Astrocyte (in vitro differentiated cells and primary cell): ENCODE results near the gene PRR5L. TPM values are rescaled to one million over a fixed set of nuclear protein-coding genes. Genes with fewer than 3 reads are reported as not detected.

ENCODE experiments used
- DNase-seq: peaks from one replicate; pipeline ENCODE4 v3.0.0-alpha.2; 2010; ENCODE audit warnings: low read depth
- FAIRE-seq: peaks from 2 replicates; lab custom pipeline; 2011; peaks lifted over from hg19 to GRCh38; lab: Jason Lieb, UNC
- H2AFZ ChIP-seq: 2 replicates; pipeline ENCODE4 v1.6.0; 2012; ENCODE audit warnings: low read depth, low read length, inconsistent platforms
- H3K27ac ChIP-seq: 2 replicates; pipeline ENCODE4 v1.5.1; 2011; ENCODE audit warnings: low read depth, low read length, inconsistent platforms
- H3K27me3 ChIP-seq: 2 replicates; pipeline ENCODE4 v1.6.0; 2011; ENCODE audit warnings: low read length, inconsistent platforms; ENCODE audit not compliant: insufficient read depth
- H3K36me3 ChIP-seq: 2 replicates; pipeline ENCODE4 v1.5.1; 2011; ENCODE audit warnings: low read length, inconsistent platforms; ENCODE audit not compliant: insufficient read depth
- H3K4me1 ChIP-seq: 2 replicates; pipeline ENCODE4 v1.5.1; 2011; ENCODE audit warnings: low read length, inconsistent platforms; ENCODE audit not compliant: insufficient read depth
- H3K4me2 ChIP-seq: 2 replicates; pipeline ENCODE4 v1.6.0; 2012; ENCODE audit warnings: low read length, inconsistent platforms
- H3K4me3 ChIP-seq: 2 replicates; pipeline ENCODE4 v1.5.1; 2011; ENCODE audit warnings: low read depth, mild to moderate bottlenecking, low read length, inconsistent platforms; ENCODE audit not compliant: insufficient read depth
- H3K79me2 ChIP-seq: 2 replicates; pipeline ENCODE4 v1.6.0; 2012; ENCODE audit warnings: mild to moderate bottlenecking, low read length, inconsistent platforms; ENCODE audit not compliant: insufficient read depth
- H3K9ac ChIP-seq: 2 replicates; pipeline ENCODE4 v1.6.0; 2012; ENCODE audit warnings: mild to moderate bottlenecking, low read length, inconsistent platforms
- H3K9me3 ChIP-seq: 2 replicates; pipeline ENCODE4 v1.5.1; 2012; ENCODE audit warnings: low read depth, mild to moderate bottlenecking, low read length, inconsistent platforms; ENCODE audit not compliant: insufficient read depth
- H4K20me1 ChIP-seq: 2 replicates; pipeline ENCODE4 v1.6.0; 2012; ENCODE audit warnings: low read length, inconsistent platforms; ENCODE audit not compliant: insufficient read depth
- H3K27ac Mint-ChIP-seq: one replicate; pipeline ENCODE4 v1.8.0; 2021; ENCODE audit warnings: mild to moderate bottlenecking, mixed read lengths; ENCODE audit not compliant: unreplicated experiment
- H3K27me3 Mint-ChIP-seq: one replicate; pipeline ENCODE4 v1.8.0; 2021; ENCODE audit warnings: low read depth, mixed read lengths; ENCODE audit not compliant: unreplicated experiment
- H3K36me3 Mint-ChIP-seq: one replicate; pipeline ENCODE4 v1.8.0; 2021; ENCODE audit warnings: low read depth, mixed read lengths; ENCODE audit not compliant: unreplicated experiment
- H3K4me1 Mint-ChIP-seq: one replicate; pipeline ENCODE4 v1.8.0; 2021; ENCODE audit warnings: low read depth, mixed read lengths; ENCODE audit not compliant: unreplicated experiment
- H3K4me3 Mint-ChIP-seq: one replicate; pipeline ENCODE4 v1.8.0; 2021; ENCODE audit warnings: mild to moderate bottlenecking, moderate library complexity, mixed read lengths; ENCODE audit not compliant: unreplicated experiment
- H3K9me3 Mint-ChIP-seq: one replicate; pipeline ENCODE4 v1.8.0; 2021; ENCODE audit warnings: mild to moderate bottlenecking, mixed read lengths; ENCODE audit not compliant: unreplicated experiment
- EZH2 ChIP-seq: IDR thresholded peaks from 2 replicates; pipeline ENCODE4 v1.6.1; 2012; ENCODE audit warnings: mild to moderate bottlenecking, low read length, inconsistent platforms; ENCODE audit not compliant: insufficient read depth
- total RNA-seq: library from RNA; stranded (reverse); gene quantifications from 2 replicates; pipeline ENCODE4 v1.2.1, GENCODE V29; 2021
- TF ChIP-seq, protein P1 (sequence below): IDR thresholded peaks from 2 replicates; pipeline ENCODE4 v1.5.1; 2011; ENCODE audit warnings: low read depth, mild to moderate bottlenecking, inconsistent platforms, low read length, moderate library complexity; ENCODE audit not compliant: insufficient read depth

The PRR5L gene
- total RNA-seq, 1 donor from 2014 or later, result 55.6 TPM

GRCh38 chr11:36443661-36444060 is 147.6 kb downstream of the PRR5L start:
- Histone ChIP-seq H3K27me3 (no peaks in the 10 kb centered on the region), H2AFZ (no peak overlapping the region), H3K4me1 (no peaks in the 10 kb centered on the region), H3K4me3 (no peak overlapping the region), H3K9ac (no peak overlapping the region), H3K36me3 (peaks cover 15% of the 10 kb centered on the region), H3K9me3 (no peaks in the 10 kb centered on the region), H3K27ac (no peak overlapping the region), H3K4me2 (no peak overlapping the region), H4K20me1 (no peaks in the 10 kb centered on the region), H3K79me2 (no peaks in the 10 kb centered on the region)
- Mint-ChIP-seq H3K4me3 (no peak overlapping the region), H3K27me3 (no peaks in the 10 kb centered on the region), H3K4me1 (peaks cover 2% of the 10 kb centered on the region), H3K9me3 (no peaks in the 10 kb centered on the region), H3K36me3 (peaks cover 62% of the 10 kb centered on the region), H3K27ac (no peak overlapping the region)
- no peak for DNase-seq
- FAIRE-seq, result no peak
- TF ChIP-seq, protein P1, sequence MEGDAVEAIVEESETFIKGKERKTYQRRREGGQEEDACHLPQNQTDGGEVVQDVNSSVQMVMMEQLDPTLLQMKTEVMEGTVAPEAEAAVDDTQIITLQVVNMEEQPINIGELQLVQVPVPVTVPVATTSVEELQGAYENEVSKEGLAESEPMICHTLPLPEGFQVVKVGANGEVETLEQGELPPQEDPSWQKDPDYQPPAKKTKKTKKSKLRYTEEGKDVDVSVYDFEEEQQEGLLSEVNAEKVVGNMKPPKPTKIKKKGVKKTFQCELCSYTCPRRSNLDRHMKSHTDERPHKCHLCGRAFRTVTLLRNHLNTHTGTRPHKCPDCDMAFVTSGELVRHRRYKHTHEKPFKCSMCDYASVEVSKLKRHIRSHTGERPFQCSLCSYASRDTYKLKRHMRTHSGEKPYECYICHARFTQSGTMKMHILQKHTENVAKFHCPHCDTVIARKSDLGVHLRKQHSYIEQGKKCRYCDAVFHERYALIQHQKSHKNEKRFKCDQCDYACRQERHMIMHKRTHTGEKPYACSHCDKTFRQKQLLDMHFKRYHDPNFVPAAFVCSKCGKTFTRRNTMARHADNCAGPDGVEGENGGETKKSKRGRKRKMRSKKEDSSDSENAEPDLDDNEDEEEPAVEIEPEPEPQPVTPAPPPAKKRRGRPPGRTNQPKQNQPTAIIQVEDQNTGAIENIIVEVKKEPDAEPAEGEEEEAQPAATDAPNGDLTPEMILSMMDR, result no peak
- no peak for TF ChIP-seq EZH2

- no peak overlapping the region for H3K27ac ChIP-seq
- peaks cover 6% of the 10 kb centered on the region for H3K4me1 Mint-ChIP-seq
- no peak overlapping the region for H3K27ac Mint-ChIP-seq
- TF ChIP-seq EZH2, result no peak
- TF ChIP-seq, protein P1, result no peak
- no peak overlapping the region for H2AFZ ChIP-seq
- no peaks in the 10 kb centered on the region for H3K27me3 Mint-ChIP-seq
- peaks cover 14% of the 10 kb centered on the region for H3K36me3 ChIP-seq
- H3K9ac ChIP-seq, result no peak overlapping the region
- no peaks in the 10 kb centered on the region for H3K9me3 Mint-ChIP-seq
- no peak overlapping the region for H3K4me2 ChIP-seq
- no peaks in the 10 kb centered on the region for H3K79me2 ChIP-seq
- H3K27me3 ChIP-seq, result no peaks in the 10 kb centered on the region
- peaks cover 64% of the 10 kb centered on the region for H3K36me3 Mint-ChIP-seq
- H3K4me3 Mint-ChIP-seq, result peak overlapping the region; percentile 17
- FAIRE-seq (no peak), DNase-seq (no peak)
- H3K4me3 ChIP-seq, result no peak overlapping the region
- no peaks in the 10 kb centered on the region for H3K9me3 ChIP-seq
- H3K4me1 ChIP-seq, result no peaks in the 10 kb centered on the region
- no peaks in the 10 kb centered on the region for H4K20me1 ChIP-seq
Measured at GRCh38 chr11:36446135-36446534, 150.0 kb downstream of the PRR5L start.

DNA sequence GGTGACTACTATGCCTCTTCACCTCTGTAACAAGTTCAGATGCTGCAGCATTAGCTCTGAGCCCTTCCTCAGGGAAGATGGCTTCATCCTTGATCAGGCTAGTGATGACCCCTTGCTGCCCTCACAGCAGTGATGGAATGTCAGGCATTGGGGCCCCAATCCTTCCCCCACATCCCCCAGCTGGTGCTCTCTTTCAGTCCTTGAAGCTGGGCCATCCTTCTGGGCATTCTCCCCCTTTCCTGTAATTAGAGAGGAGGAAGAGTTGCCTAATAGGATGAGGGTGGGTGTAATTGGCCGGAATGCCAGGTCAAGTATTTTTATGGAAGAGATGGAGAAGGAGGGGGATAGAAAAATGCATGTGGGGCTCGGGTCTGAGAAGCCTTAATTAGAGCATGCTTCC is 151.4 kb downstream of the PRR5L start:
- H4K20me1 ChIP-seq, result no peaks in the 10 kb centered on the region
- H3K4me3 ChIP-seq, result no peak overlapping the region
- TF ChIP-seq, protein P1, result no peak
- no peak for TF ChIP-seq EZH2
- no peak overlapping the region for H3K9ac ChIP-seq
- no peak overlapping the region for H3K27ac ChIP-seq
- no peak overlapping the region for H3K4me3 Mint-ChIP-seq
- no peaks in the 10 kb centered on the region for H3K9me3 ChIP-seq
- H3K27me3 ChIP-seq, result no peaks in the 10 kb centered on the region
- H3K79me2 ChIP-seq, result no peaks in the 10 kb centered on the region
- H3K27ac Mint-ChIP-seq, result no peak overlapping the region
- peaks cover 17% of the 10 kb centered on the region for H3K4me1 Mint-ChIP-seq
- DNase-seq (no peak), FAIRE-seq (no peak)
- peaks cover 69% of the 10 kb centered on the region for H3K36me3 Mint-ChIP-seq
- peaks cover 14% of the 10 kb centered on the region for H3K36me3 ChIP-seq
- no peak overlapping the region for H2AFZ ChIP-seq
- peaks cover 6% of the 10 kb centered on the region for H3K4me1 ChIP-seq
- H3K4me2 ChIP-seq, result no peak overlapping the region
- H3K27me3 Mint-ChIP-seq, result no peaks in the 10 kb centered on the region
- H3K9me3 Mint-ChIP-seq, result no peaks in the 10 kb centered on the region
